GM18517 (cell line): ENCODE data around the gene TANC1.

Experiments
- ATAC-seq: cut with Tn5 transposase; IDR thresholded peaks from one replicate; pipeline ENCODE4 v1.9.1; 2021; ENCODE audit warnings: mild to moderate bottlenecking, moderate library complexity; ENCODE audit not compliant: unreplicated experiment

Gene TANC1

DNA sequence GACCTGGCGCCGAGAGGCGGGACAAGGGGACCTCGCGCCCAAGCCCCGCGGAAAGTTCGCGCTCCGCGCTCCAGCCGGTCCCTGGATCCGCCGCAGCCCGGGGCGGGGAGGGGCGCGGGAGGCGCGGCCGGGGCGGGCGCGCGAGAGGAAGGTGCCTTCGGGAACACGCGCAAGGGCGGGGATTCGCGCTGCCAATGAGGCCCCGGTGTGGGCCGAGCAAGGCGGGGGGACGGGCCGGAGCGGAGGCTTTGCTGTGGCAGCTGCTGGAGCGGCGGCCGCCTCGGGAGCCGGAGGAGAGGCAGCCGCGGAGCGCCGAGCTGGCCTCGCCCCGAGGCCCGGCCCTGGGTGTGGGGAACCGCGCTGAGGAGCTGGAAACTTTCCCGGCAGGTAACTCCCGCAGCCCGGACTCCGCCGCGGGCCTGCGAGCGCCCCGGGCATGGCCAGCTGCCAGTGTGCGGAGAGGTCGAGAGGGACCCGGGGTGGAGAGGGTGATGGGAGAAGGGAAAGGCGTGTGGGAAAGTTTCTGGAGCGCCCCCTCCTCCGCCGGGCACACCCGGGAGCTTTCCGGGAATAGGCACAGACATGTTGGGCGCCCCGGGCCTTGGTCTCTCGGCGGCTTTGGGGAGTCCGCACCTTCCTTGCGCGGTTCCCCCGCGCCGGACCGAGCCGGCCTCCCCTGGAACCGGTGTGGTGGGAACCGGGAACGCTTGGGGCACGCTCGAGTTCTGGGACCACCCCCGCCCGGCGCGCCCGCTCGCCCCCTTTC is at the start of gene TANC1:
TANC1 (plus strand) TSS at position 245 of the 766 bp plus-strand sequence. CDS start 97,271 bp downstream, outside the sequence.
- peak; percentile 80 for ATAC-seq

DNA sequence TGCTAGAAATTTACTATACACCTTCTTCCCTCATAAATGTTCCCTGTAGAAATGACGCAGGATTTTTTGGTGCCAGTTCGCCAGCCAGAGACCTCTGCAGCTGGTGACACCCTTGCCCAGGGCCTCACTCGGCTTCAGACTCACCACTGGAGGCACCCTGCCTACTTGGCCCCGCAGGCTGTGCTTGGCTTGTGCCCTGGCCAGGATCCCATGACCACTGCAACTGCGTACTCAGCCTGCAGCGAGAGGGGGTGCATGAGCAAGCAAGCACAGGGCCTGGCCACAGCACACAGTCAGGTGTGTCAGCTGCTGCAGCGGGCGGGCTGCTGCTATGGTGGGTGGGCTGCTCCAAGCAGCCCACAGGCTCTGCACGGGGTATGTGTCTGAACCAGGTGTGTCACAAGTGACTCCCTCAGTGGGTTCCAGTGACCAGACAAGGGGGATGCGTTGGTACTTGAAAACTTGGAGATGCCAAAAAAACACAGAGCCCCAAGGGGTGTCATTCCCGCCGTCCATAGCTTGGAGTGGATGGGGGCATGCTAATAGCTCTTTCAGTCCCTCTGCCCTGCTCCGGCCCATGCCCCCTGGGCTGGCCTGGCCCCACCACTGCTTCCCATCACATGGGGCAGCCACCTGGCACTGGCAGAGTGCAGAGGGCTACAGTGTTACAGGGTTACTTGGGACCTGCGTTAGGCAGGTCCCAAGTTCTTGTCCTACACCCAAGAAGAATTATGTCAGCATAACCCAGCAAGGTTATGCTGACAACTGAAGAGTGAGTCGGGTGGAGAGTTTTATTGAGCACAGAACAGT is 46.6 kb upstream of the TANC1 start:
- ATAC-seq: no peak

DNA sequence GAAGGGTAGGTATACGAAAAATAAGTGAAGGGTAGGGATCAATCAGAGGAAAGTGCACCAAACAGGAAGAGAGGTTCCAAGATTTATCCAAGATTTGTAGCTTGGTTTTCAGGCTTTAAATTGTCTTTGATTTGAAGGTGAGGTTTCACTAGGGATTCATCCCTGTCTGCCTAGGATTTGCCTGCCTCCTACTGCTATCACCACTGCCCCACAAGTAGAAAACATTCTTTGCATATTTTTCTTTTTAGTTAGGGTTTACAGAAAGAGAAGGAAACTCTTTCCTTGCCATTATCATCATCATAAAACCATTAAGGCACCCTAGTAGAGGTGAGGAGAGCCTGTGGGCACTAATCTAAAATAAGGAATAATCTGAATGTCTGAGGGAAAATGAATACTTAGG is 45.8 kb upstream of the TANC1 start:
- no peak for ATAC-seq

DNA sequence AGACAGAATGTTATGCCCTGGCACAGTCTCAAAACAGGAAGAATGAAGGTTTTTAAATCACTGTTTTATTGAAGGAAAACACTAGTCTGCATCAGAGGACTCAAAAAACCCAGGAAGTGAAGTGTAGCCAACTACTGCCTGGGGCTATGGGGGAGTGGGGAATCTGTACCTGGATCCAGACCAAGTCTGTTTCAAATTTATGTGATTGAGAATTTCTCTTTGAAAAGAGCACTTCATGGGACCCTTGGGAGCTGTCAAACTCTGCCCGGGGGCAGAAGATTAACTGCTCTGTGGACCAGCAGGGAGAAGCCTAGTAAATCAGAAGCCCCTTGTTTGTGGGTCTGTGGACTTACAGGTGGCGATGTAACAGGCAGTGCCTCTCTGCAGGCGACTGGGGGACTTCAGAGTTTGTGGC is 45.3 kb upstream of the TANC1 start:
- no peak for ATAC-seq

DNA sequence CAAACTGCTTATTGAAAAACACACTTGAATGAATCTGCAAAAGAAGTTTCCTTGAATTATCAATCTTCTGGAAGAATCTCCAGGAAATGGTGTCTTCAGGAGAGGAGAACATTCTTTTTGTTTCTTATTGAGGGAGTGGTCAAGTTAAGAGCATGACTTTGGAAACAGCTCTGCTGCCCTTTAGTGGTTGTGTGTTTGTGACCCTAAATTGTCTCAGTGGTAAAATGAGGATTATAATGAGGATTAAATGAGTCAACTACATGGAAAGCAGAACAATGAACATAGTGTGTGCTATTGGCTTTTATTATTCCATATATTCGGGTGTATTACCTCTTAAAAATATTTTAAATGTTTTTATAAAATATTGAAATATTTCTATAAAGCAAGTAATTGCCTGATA is 44.8 kb upstream of the TANC1 start:
- ATAC-seq: no peak

DNA sequence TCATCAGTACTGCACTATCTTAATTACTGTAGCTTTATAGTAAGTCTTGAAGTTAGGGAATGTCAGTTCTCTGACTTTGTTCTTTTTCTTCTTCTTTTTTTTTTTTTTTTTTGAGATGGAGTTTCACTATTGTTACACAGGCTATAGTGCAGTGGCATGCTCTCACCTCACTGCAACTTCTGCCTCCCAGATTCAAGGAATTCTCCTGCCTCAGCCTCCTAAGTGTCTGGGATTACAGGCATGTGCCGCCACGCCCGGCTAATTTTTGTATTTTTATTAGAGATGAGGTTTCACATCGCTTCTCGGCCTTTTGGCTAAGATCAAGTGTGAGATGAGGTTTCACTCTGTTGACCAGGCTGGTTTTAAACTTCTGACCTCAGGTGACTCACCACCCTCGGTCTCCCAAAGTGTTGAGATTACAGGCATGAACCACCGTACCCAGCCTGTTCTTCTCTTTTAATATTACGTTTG is 41.9 kb upstream of the TANC1 start:
- peak; percentile 67 for ATAC-seq

DNA sequence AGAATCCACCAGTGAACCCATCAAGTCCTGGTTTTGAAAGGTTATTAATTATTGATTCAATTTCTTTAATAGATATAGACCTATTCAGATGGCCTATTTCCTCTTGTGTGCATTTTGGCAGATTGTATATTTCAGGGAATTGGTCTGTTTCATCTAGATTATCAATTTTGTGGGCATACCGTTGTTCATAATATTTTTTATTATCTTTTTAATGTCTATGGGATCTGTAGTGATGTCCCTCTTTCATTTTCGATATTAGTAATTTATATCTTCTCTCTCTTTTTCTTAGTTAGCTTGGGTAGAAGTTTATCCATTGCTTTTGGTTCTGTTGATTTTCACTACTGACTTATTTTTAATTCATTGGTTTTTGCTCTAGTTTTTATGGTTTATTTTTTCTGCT is 39.9 kb upstream of the TANC1 start:
- no peak for ATAC-seq

DNA sequence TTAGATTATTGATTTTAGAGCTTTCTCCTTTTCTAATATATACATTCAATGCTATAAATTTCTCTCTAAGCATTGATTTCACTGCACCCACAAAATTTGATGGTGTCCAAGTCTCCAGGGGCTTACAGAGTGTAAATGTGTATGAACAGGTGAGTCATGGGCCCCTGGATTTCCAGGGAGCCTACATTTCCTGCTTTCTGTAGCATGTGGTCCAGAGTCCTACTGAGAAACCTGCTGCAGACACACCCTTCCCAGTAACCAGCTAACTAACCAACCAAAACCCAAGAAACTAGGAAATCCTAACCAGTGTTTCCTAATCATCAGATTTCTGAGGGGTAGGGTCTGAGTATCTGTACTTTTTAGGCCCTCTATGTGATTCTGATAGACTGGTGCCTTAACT is 39.5 kb upstream of the TANC1 start:
- no peak for ATAC-seq

DNA sequence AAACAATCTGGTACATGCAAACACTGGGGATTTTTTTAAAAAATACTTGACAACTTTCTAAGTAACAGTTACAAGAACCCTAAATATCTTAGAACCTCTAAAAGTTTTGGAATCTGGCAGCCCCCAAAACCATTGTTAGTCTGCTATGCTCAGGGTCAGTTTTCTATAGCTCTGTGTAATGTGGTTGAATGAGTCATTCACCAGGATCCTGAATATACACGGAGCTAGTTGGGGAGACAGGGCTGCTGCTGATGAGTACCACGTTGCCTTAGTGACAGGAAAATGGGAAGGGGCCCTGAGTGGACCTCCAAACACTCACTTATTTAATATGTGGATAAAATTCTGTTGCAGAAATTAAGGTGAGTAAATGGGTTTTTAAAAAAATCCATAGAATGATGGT is 36.9 kb upstream of the TANC1 start:
- no peak for ATAC-seq

DNA sequence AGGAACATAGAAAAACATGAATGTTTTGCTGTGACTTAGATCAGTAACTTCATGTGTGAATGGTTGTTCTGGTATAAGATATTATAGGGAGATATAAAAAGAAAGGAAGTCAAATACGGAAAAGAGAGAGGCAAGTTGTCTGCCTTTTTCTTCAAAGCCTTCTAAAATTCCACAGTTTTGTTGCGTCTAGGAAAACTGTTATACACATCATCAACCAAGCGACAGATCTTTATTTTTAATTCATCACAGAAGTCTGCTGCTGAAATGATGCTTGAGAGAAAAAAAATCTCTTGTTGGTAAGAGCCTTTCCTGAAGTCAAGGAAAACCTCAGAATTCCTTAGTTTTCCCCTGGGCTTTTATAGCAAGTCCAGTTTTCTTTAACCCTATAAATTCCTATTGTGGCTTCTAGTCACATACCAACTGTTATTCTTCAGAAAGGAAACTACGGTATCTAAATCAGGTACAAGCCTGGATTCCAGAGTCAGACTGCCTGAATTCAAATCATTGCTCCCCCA is 36.3 kb upstream of the TANC1 start:
- ATAC-seq: no peak

DNA sequence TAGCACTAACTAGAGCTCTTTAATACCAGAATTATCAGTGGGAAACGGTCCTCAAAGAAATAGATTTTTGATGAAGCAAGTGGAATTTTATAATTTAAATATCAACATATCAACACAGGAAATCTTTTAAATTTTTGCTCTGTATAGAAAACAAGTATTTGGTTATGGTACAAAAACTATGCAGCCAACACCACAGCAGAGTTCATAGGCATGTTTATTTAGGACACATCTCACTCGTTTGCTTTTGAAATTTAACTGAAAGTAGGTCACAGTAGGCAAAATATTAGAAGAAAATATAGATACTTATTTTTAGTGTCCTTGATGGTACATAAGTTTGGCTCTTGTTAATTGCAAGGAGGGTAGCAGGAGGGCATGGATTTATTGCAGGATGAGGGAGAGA is 34.3 kb upstream of the TANC1 start:
- no peak for ATAC-seq

DNA sequence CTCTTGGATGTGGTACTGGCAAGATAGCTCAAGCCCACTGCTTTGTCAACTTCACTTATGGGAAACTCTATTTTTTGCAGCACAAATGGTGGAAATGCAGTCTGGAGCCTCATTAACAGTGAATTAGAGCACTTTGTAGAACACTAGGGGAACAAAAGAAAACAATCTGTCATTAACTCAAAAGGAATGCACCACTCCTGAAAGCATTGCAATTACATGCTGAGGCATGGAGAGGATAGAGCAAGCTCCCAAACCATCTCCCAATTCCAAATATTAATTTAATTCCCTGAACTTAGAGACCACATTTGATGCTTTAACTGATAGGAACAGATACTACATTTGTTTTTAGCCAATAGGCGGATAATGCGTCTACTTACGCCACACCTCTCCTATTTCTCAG is 32.8 kb upstream of the TANC1 start:
- ATAC-seq: no peak

DNA sequence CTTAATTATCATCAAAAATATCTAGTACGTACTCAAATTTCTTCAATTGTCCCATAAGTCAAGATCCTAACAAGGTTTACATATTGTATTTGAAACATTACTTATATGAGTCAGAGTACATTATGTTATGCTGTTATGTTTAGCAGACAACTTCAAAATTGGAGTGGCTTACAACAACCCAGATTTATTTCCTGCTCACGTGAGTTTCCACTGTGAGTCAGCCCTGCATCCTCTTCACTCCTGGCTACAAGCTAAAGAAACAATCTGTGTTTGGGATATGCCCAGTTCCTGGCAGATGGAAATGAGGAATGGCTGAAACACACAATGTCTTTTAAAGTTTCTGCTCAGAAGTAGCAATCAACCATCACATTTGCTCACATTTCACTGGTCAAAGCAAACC is 31.5 kb upstream of the TANC1 start:
- no peak for ATAC-seq

DNA sequence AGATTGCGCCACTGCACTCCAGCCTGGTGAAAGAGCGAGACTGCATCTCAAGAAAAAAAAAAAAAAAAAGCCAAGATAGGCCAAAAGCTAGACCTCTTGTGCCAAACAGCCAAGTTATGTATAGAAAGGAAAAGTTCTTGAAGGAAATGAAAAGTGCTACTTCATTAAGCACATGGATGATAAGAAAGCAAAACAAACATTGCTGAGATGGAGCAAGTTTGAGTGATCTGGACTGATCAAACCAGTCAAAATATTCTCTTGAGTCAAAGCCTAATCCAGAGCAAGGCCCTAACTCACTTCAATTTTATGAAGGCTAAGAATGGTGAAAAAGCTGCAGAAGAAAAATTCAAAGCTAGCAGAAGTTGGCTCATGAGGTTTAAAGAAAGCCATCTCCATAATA is 28.1 kb upstream of the TANC1 start:
- no peak for ATAC-seq

DNA sequence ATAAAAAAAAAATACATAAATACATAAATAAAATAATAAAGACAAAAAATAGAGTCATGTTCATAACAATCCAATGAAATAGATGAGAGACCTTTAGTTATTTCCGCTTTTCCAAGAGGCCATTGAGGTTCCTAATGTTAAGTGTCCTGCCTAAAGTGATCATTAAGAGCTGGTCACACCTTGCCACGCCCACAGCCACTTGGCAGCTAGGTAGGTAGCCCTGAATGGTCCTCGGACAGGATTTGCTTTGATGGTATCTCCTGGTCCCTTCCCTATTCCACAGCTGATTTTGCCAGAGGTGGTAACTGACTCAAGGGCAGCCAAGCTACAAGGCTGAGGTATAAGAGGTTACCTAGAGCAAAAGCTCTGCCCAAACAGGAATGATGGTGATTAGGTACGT is 24.5 kb upstream of the TANC1 start:
- no peak for ATAC-seq

DNA sequence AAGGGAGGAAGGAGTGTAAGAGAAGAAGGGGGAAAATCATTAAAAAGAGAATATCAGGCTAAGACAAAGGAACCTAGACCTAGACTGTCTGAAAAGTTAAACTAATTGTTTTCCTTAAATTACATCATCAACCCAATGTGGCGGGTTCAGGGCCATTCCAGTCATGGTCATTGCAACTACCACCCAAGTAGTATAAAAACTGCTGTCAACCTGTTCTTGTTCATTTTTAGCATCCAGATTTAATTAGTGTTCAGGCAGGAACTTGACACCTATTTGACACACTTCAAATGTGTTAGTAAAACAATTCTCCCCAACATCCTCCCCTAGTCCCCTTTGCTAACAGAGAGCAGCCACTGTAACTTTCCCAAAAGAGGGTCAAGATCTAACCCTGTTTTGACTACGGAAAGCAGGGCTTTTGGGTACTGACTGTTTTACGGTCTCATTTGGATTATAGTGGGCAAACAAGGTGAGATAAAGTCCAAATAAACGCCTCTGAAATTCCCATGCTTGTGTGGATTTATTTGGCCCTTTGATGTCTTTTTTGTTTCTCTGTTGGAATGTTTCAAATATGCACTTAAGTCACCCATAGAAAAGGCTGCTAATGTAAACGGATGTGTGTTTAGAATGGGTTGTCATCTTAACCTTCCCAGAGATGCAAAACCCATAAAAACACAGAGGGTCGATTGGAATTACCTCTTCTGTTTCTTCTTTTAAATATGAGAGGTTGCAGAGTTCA is 19.3 kb upstream of the TANC1 start:
- ATAC-seq: no peak

DNA sequence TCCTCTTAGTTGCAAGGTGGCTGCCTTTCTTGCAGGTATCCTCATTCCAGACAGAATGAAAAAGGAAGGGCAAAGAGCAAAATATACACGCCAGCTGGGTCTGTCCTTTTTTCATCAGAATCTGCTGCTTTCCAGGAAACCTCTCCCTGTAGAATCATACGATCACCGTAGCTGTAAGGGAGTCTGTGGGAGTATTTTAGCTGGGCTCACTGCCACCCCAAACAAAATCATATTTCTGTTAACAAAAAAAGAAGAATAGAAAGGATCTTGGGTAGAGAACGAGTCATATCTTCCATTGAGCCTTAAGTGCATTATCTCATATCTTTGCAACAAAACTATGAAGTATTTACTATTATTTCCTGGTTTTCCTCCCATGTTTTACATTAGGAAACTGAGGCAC is 15.0 kb upstream of the TANC1 start:
- no peak for ATAC-seq

DNA sequence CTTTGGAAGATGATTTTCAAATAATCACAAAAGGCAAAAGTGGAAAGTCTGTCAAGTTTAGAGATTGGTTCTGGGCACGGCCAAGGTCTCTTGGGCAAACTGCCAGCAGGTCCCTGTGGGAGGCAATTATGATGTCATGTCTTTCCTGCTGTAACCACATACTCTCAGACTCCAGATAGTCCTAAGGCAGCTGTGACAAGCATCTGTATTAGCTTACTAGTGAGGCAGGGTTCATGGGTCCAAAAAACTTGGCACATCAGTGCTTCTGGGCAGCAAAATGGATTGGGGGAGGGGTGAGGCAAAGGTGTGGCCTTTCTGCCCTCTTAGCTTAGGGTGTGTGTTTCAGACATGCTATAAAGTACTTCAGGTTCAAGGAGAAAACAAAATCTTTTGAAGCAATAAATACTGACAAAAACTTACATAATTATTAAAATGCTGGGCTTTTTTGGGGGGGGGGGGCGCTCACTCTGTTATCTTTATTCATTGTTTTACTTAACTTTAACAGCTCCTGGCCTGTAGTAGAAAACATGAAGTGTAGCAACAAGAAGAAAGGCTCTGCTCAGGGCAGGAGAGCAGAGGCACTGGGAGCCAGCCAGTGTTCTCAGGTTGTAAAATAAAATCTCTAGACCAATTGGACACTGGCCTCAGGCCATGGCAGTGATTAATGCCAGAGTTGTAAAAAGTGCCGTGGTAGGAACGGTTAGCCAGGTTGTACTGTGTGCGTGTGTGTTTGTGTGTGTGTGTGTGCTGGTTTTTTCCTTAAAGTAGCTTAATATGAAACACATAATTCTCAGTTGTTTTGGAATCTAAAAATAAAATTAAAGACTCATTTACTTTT is 14.3 kb upstream of the TANC1 start:
- ATAC-seq: peak; percentile 67

DNA sequence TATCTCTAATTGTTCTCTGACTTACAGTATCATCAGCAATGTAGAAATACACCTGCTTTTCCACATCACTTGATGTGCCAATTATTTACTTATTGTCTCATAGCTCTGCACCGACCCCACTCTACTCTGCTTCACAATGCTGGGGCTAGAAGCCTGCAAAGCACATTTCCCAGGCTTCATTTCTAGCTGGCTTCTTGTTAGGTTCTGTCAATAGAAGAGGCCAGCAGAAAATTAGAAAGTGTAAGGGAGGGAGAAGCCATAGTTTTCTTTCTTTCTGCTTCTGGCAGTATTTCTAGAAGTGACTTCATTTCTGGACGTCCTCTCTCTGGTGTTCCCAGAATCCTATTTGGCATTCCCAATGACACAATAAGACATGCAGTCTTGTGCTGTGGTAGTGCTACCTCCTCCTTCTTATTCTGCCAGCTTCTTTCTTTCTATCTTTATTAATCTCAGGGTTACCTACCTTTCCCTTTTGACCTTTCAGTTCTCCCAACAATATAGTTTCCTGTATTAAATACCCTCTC is 12.5 kb upstream of the TANC1 start:
- no peak for ATAC-seq

DNA sequence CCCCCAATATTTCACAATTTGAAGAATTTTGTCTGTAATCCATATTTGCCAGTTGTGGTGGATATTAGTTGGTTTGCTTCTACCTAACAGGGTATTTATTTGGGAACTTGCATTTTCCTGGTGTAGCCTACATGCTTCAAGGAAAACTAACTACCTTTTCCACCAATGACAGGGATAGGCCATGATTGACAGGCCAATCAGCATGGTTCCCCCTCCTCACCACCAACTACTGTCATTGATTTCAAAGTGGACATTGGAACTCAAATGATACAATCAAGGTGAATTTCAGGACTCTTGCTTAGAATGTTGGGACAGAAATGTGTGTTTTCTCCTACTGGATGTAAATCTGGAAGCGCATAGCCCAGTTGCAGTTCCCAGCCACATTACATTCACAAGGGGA is 10.1 kb upstream of the TANC1 start:
- no peak for ATAC-seq
